MG63 (cell line): ENCODE results near the gene TNFRSF1B. TPM values are rescaled to one million over a fixed set of nuclear protein-coding genes. Genes with fewer than 3 reads are reported as not detected.

Experiments used
- DNase-seq: peaks from one replicate; pipeline ENCODE4 v3.0.0-alpha.2; 2020
- H3K27me3 ChIP-seq: fragments of 250-450 bp; sonication (Bioruptor Pico); 2 replicates; pipeline ENCODE4 v1.5.1; 2020; ENCODE audit warnings: mild to moderate bottlenecking, moderate library complexity
- H3K36me3 ChIP-seq: fragments of 250-450 bp; sonication (Bioruptor Pico); 2 replicates; pipeline ENCODE4 v1.5.1; 2020; ENCODE audit warnings: mild to moderate bottlenecking, moderate library complexity
- H3K4me3 ChIP-seq: fragments of 250-450 bp; sonication (Bioruptor Pico); 2 replicates; pipeline ENCODE4 v1.5.1; 2020; ENCODE audit warnings: mild to moderate bottlenecking, moderate library complexity
- H3K9me3 ChIP-seq: fragments of 250-450 bp; sonication (Bioruptor Pico); 2 replicates; pipeline ENCODE4 v1.5.1; 2020; ENCODE audit warnings: mild to moderate bottlenecking, moderate library complexity
- total RNA-seq: library from RNA; depleted of rRNA; stranded (reverse); fragments of >200 nt; shearing (Covaris generic); gene quantifications from 2 replicates; pipeline ENCODE4 v1.2.3, GENCODE V29; 2014; ENCODE audit warnings: low replicate concordance

Gene TNFRSF1B
- total RNA-seq, 1 experiment from 2014 or later, result 3.9 TPM

- no peaks in the 10 kb centered on the region for H3K36me3 ChIP-seq
- no peak overlapping the region for H3K4me3 ChIP-seq
- peaks cover 8% of the 10 kb centered on the region for H3K9me3 ChIP-seq
- no peak for DNase-seq
- no peaks in the 10 kb centered on the region for H3K27me3 ChIP-seq
Observed at GRCh38 chr1:12148958-12149790, 17.6 kb upstream of the TNFRSF1B start.

GRCh38 chr1:12149791-12150175, 17.0 kb upstream of the TNFRSF1B start:
- Histone ChIP-seq H3K4me3 (no peak overlapping the region), H3K27me3 (no peaks in the 10 kb centered on the region), H3K9me3 (peaks cover 8% of the 10 kb centered on the region), H3K36me3 (no peaks in the 10 kb centered on the region)
- no peak for DNase-seq

- H3K4me3 ChIP-seq, result no peak overlapping the region
- peaks cover 8% of the 10 kb centered on the region for H3K9me3 ChIP-seq
- no peaks in the 10 kb centered on the region for H3K36me3 ChIP-seq
- H3K27me3 ChIP-seq, result no peaks in the 10 kb centered on the region
- no peak for DNase-seq
Observed at GRCh38 chr1:12150456-12151200, 16.2 kb upstream of the TNFRSF1B start.

GRCh38 chr1:12151465-12151864, 15.3 kb upstream of the TNFRSF1B start:
- no peak for DNase-seq
- Histone ChIP-seq H3K27me3 (no peaks in the 10 kb centered on the region), H3K4me3 (no peak overlapping the region), H3K36me3 (no peaks in the 10 kb centered on the region), H3K9me3 (peaks cover 8% of the 10 kb centered on the region)

- Histone ChIP-seq H3K9me3 (peaks cover 8% of the 10 kb centered on the region), H3K4me3 (no peak overlapping the region), H3K36me3 (no peaks in the 10 kb centered on the region), H3K27me3 (no peaks in the 10 kb centered on the region)
- no peak for DNase-seq
Observed at GRCh38 chr1:12152113-12152891, 14.5 kb upstream of the TNFRSF1B start.

- Histone ChIP-seq H3K36me3 (no peaks in the 10 kb centered on the region), H3K4me3 (no peak overlapping the region), H3K27me3 (no peaks in the 10 kb centered on the region), H3K9me3 (peaks cover 8% of the 10 kb centered on the region)
- DNase-seq, result peak; percentile 79
Observed at GRCh38 chr1:12153181-12153785, 13.5 kb upstream of the TNFRSF1B start.

DNA sequence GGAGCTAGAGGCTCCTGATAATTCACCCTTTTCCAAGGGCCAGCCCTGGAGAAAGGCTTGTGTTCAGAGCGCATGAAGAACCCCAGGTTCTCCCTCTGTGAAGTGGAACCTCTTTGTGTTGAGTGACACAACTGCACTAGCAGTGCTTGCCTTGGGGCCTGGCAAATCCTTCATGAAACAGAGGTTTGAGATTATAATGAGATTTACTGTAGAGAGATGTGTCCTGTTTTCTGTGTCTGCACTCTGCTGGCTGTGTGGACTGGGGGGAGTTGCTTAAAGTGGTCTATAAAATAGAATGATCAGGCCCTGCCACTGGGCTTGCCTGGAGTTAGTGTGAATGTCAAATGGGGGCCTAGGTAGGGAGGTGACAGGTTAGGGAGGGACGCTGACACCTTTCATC, 11.5 kb upstream of the TNFRSF1B start:
- Histone ChIP-seq H3K4me3 (no peak overlapping the region), H3K9me3 (no peaks in the 10 kb centered on the region; the same call in 1 of the 2 replicates), H3K36me3 (no peaks in the 10 kb centered on the region), H3K27me3 (no peaks in the 10 kb centered on the region)
- no peak for DNase-seq

DNA sequence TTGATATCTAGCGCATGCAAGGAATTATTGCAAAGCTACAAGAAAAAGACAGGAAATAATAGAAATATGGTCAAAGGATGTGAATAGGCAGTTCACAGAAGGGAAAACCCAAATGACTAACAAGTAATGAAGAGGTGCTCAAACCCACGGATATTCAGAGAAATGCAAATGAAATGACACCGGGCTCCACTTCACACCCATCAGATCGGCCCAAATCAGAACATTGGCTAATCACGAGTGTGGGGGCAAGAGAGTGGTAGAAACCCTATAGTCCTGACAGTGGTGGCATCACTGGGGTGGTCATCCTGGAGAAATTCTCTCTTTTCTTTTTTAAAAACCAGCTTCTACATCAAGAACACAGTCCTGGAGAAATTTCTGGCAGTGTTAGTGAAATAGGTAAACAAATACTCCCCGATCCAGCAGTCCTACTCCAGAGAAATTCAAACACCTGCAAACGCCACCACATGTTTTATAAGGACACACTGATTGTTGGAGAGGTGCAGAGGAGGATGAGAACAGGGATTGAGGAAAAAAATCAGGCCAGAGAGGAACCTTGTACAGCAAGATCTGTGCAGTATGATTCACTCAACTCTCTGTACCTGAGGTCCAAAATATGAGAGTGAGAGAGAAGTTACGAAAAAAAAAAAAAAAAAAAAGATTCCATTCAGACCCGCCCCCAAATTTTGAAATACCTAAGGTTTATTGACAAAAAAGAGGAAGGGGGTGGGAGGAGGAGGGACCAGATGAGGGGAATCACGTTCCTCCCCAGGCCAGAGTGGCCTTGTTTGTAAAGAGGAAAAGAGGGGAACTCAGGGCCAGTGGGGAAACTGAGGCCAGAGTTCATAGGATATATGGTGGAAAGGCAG, 9.2 kb upstream of the TNFRSF1B start:
- no peaks in the 10 kb centered on the region for H3K27me3 ChIP-seq
- H3K9me3 ChIP-seq, result no peaks in the 10 kb centered on the region
- no peak for DNase-seq
- H3K36me3 ChIP-seq, result no peaks in the 10 kb centered on the region
- no peak overlapping the region for H3K4me3 ChIP-seq

DNA sequence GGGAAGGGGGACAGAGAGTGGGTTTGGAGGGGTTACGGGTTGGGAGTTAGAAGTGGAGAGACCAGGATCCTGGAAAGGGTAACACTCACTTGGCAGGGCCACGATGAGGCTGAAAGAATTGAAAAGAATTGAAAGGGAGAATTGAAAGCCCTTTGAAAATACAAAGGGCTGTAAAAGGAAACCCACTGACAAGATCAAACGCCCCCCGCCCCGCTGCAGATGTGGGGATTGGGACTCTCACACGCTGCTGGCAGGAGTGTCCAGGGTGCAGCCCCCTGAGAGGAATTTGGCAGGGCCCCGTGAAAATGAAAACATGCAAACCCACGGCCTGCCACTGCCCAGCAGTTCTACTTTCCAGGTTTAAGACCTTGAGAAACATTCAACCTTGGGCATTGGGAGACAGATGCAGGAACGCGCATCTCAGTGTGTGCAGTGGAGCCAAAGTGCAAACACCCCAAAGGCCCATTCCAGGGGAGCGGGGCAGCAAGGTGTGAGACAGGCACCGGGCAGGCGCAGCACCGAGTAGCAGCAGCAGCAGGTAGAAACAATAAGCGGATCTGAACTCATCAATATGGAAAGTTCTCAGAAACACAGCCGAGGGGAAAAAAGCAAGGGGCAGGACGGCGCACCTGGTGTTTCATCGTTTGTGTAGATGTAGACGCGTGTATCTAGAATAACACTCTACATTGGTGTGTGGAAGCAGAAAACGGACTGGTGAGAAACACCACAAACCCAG, 8.3 kb upstream of the TNFRSF1B start:
- H3K4me3 ChIP-seq, result no peak overlapping the region
- H3K27me3 ChIP-seq, result no peaks in the 10 kb centered on the region
- no peaks in the 10 kb centered on the region for H3K36me3 ChIP-seq
- H3K9me3 ChIP-seq, result no peaks in the 10 kb centered on the region
- no peak for DNase-seq

- Histone ChIP-seq H3K9me3 (no peaks in the 10 kb centered on the region), H3K27me3 (no peaks in the 10 kb centered on the region), H3K4me3 (no peak overlapping the region), H3K36me3 (no peaks in the 10 kb centered on the region)
- DNase-seq, result no peak
Observed at GRCh38 chr1:12159816-12160215, 7.0 kb upstream of the TNFRSF1B start.

DNA sequence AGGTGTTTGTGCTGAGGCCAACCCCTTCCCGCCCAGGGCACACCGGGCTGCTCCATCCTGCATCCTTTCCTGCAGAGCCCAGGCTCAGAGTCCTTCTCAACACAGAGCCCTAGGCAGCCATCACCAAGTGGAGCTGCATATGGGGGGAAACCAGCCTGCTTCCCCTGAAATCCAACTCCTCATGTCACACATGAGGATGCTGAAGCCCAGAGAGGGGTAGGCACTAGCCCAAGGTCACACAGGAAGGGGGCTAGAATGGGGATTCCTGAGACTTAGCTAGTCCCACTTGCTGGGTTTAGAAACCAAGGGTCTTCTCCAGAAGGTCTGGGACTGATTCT, 5.5 kb upstream of the TNFRSF1B start:
- Histone ChIP-seq H3K4me3 (no peak overlapping the region), H3K27me3 (no peaks in the 10 kb centered on the region), H3K36me3 (no peaks in the 10 kb centered on the region), H3K9me3 (no peaks in the 10 kb centered on the region)
- DNase-seq, result no peak

DNA sequence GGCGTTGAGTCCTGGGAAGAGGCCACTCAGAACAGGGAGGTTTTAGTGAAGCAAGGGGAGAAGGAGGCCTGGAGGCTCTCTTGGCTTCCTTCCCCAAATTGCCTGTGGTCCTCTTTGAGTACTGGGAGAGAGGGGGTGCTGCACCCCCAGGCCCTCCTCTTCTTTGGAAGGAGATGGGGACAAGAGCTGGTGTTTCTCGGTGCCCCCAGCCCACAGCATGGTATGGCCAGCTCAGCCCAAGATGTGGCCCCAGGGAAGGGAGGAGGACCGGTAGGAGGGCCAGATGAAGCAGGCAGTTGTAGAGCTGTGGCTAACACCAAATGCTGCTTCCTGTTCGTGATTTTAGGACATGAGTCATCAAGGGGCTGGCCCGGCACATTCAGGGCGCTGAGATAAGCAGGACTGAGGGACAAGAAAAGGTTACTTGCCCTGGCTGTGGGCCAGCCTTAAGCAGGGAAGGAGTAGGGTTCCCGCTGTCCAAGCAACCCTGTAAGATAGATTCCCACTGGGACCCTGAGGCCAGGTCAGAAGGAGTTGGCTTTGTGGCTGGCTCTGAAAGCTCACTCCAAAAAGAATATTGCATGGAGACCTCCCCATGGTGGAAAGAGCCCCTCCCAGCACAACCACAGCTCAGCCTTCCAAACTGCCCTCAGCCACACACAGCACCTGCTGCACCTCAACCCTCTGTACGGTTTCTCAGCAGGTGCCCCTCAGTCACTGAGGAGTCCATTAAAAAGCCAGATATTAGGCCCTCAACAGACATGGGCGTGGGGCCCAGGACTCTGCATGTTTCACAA, 4.9 kb upstream of the TNFRSF1B start:
- H3K4me3 ChIP-seq, result no peak overlapping the region
- H3K9me3 ChIP-seq, result no peaks in the 10 kb centered on the region
- DNase-seq, result peak; percentile 92
- H3K27me3 ChIP-seq, result no peaks in the 10 kb centered on the region
- H3K36me3 ChIP-seq, result no peaks in the 10 kb centered on the region

DNA sequence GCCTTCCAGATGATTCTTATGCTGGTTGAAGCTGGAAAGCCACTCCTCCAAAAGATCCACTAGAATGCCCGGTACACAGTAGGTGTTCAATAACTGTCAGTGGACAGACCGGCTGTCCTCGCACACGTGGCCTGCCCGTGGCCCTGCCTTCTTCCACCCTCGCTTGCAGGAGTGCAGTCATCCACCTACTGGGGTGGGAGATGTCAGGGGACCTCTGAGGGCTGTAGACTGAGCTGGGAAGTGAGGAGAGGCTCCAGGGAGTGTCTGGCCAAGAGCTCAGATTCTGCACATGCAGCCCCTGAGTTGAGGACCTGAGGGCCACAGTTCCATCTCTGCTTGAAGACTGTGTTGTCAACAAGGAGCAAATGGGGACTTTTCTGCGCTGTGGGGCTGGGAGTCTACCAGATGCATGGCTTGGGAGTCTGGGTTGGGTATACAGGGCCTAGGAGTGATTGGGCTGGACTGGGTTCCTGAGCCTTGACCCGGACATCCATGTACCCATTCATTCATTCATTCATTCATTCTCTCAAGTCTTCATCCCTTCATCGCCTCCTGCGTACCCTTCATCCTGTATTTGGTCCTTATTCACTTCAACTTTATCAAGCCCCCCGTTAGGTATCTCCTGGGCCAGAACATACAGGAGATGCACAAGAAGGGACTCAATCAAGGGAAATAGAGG, 4.2 kb upstream of the TNFRSF1B start:
- no peaks in the 10 kb centered on the region for H3K9me3 ChIP-seq
- no peaks in the 10 kb centered on the region for H3K36me3 ChIP-seq
- no peak for DNase-seq
- H3K27me3 ChIP-seq, result no peaks in the 10 kb centered on the region
- H3K4me3 ChIP-seq, result no peak overlapping the region

GRCh38 chr1:12163210-12163609, 3.6 kb upstream of the TNFRSF1B start:
- H3K27me3 ChIP-seq, result no peaks in the 10 kb centered on the region

More at GRCh38 chr1:12163210-12163609, 3.6 kb upstream of the TNFRSF1B start:
- Histone ChIP-seq H3K4me3 (no peak overlapping the region), H3K36me3 (no peaks in the 10 kb centered on the region), H3K9me3 (no peaks in the 10 kb centered on the region)
- DNase-seq, result no peak
